Uterus (tissue), 4 donors: ENCODE data around the gene TAF1B. TPM values are rescaled to one million over a fixed set of nuclear protein-coding genes. Genes with fewer than 3 reads are reported as not detected.
"Not testable (repeated sequence)": the region's sequence is repeated elsewhere in the genome, so short reads cannot be mapped to it uniquely, and the experiment has no call there.

Experiments
- DNase-seq, 2 donors: peaks; one replicate each; pipeline ENCODE4 v3.0.0-alpha.2; 2019 to 2020
- H3K27ac ChIP-seq, 2 donors: fragments of 200-600 bp; sonication (generic); 1 replicate in 1 of 2; 2 replicates in 1 of 2; pipeline ENCODE4 v1.5.1; 2016 to 2018
- H3K27me3 ChIP-seq, 2 donors: fragments of 200-600 bp; sonication (generic); one replicate each; pipeline ENCODE4 v1.5.1; 2018 to 2019; ENCODE audit warnings: control low read depth in 1 of 2
- H3K36me3 ChIP-seq, 2 donors: fragments of 200-600 bp; sonication (generic); one replicate each; pipeline ENCODE4 v1.5.1; 2019; ENCODE audit warnings: control low read depth in 1 of 2
- H3K4me1 ChIP-seq, 2 donors: fragments of 200-600 bp; sonication (generic); one replicate each; pipeline ENCODE4 v1.5.1; 2018 to 2019; ENCODE audit warnings: control low read depth in 1 of 2
- H3K4me3 ChIP-seq, 2 donors: fragments of 200-600 bp; sonication (generic); 1 replicate in 1 of 2; 2 replicates in 1 of 2; pipeline ENCODE4 v1.5.1; 2018 to 2019; ENCODE audit warnings: mild to moderate bottlenecking in 1 of 2
- H3K9me3 ChIP-seq, 2 donors: fragments of 200-600 bp; sonication (generic); one replicate each; pipeline ENCODE4 v1.5.1; 2019; ENCODE audit warnings: control low read depth in 1 of 2
- POLR2A ChIP-seq, 2 donors: fragments of 450-650 bp; IDR thresholded peaks; one replicate each; pipeline ENCODE4 v1.6.1; 2016; ENCODE audit warnings: antibody characterized with exemption in 2 of 2, mild to moderate bottlenecking in 1 of 2, moderate library complexity in 1 of 2
- intact Hi-C: fragments of 100-400 bp; cut with DNase I; formaldehyde crosslinking; loops from one replicate; pipeline ENCODE4 v1.15.1; 2023; ENCODE audit warnings: low total_unique reads
- total RNA-seq, 4 donors: library from RNA; depleted of rRNA in 3 of 4; stranded (reverse); fragments of >200 nt in 3 of 4; gene quantifications; one replicate each; pipeline versions ENCODE4 v1.1.0 to v1.2.4, GENCODE V29; 2014 to 2023
- TF ChIP-seq, protein P1 (sequence below), 4 experiments: fragments of 200-600 bp in 2 of 4; fragments of 450-650 bp in 2 of 4; sonication (generic) in 2 of 4; IDR thresholded peaks; one replicate each; pipeline ENCODE4 v1.5.1; 2016 to 2019; ENCODE audit warnings: antibody characterized with exemption in 4 of 4, mild to moderate bottlenecking in 2 of 4, moderate library complexity in 1 of 4
- donor health status: DM: yes; HTN: yes; CAD: no.

TAF1B gene
- total RNA-seq, 4 donors from 2014 or later: 5.1 to 53.6 (median 19.0) TPM

DNA sequence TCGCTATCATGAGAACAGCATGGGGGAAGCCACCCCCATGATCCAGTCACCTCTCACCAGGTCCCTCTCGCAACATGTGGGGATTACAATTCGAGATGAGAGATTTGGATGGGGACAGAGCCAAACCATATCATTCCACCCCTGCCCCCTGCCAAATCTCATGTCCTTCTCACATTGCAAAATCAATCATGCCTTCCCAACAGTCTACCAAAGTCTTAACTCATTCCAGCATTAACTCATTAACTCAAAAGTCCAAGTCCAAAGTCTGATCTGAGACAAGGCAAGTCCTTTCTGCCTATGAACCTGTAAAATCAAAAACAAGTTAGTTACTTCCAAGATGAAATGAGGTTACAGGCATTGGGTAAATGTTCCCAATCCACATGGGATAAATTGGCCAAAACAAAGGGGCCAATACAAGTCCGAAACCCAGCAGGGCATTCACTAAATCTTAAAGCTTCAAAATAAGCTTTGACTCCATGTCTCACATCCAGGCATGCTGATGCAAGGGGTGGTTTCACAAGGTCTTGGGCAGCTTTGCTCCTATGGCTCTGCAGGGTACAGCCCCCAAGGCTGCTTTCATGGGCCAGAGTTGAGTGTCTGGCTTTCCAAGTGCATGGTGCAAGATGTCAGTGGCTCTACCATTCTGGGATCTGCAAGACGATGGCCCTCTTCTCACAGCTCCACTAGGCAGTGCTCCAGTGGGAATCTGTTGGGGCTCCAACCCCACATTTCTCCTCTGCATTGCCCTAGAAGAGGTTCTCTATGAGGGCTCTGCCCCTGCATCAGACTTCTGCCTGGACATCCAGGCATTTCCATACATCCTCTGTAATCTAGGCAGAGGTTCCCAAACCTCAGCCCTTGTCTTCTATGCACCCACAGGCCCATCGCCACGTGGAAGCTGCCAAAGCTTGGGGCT, 14.8 kb downstream of the TAF1B start:
- no peaks in the 10 kb centered on the region for H3K27me3 ChIP-seq
- H3K9me3 ChIP-seq: no peaks in the 10 kb centered on the region
- no peaks in the 10 kb centered on the region for H3K36me3 ChIP-seq
- DNase-seq: no peak
- TF ChIP-seq, protein P1, sequence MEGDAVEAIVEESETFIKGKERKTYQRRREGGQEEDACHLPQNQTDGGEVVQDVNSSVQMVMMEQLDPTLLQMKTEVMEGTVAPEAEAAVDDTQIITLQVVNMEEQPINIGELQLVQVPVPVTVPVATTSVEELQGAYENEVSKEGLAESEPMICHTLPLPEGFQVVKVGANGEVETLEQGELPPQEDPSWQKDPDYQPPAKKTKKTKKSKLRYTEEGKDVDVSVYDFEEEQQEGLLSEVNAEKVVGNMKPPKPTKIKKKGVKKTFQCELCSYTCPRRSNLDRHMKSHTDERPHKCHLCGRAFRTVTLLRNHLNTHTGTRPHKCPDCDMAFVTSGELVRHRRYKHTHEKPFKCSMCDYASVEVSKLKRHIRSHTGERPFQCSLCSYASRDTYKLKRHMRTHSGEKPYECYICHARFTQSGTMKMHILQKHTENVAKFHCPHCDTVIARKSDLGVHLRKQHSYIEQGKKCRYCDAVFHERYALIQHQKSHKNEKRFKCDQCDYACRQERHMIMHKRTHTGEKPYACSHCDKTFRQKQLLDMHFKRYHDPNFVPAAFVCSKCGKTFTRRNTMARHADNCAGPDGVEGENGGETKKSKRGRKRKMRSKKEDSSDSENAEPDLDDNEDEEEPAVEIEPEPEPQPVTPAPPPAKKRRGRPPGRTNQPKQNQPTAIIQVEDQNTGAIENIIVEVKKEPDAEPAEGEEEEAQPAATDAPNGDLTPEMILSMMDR (IDR thresholded peaks at IDR 0.05): no peak
- no peak for TF ChIP-seq POLR2A (IDR thresholded peaks at IDR 0.05)
- no peaks in the 10 kb centered on the region for H3K4me1 ChIP-seq
- H3K4me3 ChIP-seq: no peak overlapping the region
- no peak overlapping the region for H3K27ac ChIP-seq
- intact Hi-C loops: no loop called here

DNA sequence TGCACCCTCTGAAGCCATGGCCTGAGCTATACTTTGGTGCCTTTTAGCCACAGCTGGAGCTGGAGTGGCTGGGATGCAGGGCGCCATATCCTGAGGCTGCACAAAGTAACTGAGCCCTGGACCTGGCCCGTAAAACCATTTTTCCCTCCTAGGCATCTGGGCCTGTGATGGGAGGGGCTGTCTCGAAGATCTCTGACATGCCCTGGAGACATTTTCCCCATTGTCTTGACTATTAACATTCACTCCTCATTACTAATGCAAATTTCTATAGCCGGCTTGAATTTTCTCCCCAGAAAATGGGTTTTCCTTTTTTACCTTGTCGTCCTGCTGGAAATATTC, 15.4 kb downstream of the TAF1B start:
- Histone ChIP-seq H3K27ac (no peak overlapping the region), H3K4me1 (no peaks in the 10 kb centered on the region), H3K9me3 (no peaks in the 10 kb centered on the region), H3K4me3 (no peak overlapping the region), H3K27me3 (no peaks in the 10 kb centered on the region), H3K36me3 (no peaks in the 10 kb centered on the region)
- intact Hi-C loops: no loop called here
- DNase-seq: no peak
- TF ChIP-seq, protein P1 (IDR thresholded peaks at IDR 0.05): no peak
- TF ChIP-seq POLR2A (IDR thresholded peaks at IDR 0.05): no peak

DNA sequence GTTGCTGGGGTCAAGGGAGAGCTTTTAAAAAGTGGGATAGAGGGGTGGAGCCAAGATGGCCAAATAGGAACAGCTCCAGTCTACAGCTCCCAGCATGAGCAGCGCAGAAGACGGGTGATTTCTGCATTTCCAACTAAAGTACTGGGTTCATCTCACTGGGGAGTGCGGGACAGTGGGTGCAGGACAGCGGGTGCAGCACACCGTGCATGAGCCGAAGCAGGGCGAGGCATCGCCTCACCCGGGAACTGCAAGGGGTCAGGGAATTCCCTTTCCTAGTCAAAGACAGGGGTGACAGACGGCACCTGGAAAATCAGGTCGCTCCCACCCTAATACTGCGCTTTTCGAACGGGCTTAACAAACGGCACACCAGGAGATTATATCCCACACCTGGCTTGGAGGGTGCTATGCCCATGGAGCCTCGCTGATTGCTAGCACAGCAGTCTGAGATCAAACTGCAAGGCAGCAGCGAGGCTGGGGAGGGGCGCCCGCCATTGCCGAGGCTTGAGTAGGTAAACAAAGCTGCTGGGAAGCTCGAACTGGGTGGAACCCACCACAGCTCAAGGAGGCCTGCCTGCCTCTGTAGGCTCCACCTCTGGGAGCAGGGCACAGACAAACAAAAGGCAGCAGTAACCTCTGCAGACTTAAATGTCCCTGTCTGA, 17.8 kb downstream of the TAF1B start:
- H3K27me3 ChIP-seq, H3K4me3 ChIP-seq, H3K4me1 ChIP-seq, H3K27ac ChIP-seq, H3K9me3 ChIP-seq, H3K36me3 ChIP-seq, DNase-seq, intact Hi-C loops: not testable (repeated sequence)

DNA sequence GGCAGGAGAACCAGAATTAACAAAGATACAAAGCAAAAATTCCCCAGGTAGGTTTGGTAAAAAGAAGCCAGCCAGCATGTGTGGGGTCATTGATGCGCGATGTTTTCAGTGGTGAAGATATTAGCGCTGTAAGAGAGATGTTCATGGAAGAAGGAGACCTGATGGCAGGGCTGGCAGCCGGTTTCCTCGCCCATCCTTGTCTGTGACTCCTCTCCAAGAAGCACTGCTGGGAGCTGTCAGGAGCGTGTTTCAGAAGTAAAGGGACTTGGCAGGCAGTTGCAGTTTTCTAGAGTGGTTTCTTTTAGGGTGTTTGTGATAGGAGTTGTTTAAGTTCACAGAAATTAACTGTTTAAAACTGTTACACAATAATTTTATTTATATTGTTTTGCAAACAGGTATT, 24.6 kb downstream of the TAF1B start:
- intact Hi-C loops: no loop called here
- H3K36me3 ChIP-seq: no peaks in the 10 kb centered on the region
- H3K27me3 ChIP-seq: no peaks in the 10 kb centered on the region

DNA sequence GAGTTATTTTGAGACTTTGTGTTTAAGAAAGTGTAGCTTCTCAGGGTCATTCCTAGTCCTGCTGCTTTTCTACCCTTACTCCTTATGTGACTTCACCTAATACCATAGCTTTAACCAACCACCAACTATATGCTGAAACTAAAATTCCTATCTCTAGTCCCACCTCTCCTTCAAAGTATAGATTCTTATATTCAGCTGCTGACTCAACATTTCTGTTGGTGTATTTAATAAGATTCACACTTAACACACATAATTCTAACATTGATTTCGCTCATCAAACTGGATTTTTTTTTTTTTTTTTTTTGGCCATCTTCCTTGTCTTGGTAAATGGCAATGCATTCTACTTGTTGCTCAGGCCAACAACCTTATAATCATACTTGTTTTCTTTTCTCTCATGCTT, 30.1 kb downstream of the TAF1B start:
- peaks cover 0 to 2% of the 10 kb centered on the region in 2 donors for H3K36me3 ChIP-seq
- intact Hi-C loops: no loop called here
- H3K9me3 ChIP-seq: no peaks in the 10 kb centered on the region
- no peak overlapping the region for H3K4me3 ChIP-seq
- TF ChIP-seq, protein P1 (IDR thresholded peaks at IDR 0.05): no peak
- TF ChIP-seq POLR2A (IDR thresholded peaks at IDR 0.05): no peak
- no peaks in the 10 kb centered on the region for H3K27me3 ChIP-seq
- no peaks in the 10 kb centered on the region for H3K4me1 ChIP-seq
- no peak for DNase-seq
- no peak overlapping the region for H3K27ac ChIP-seq

More for the DNA sequence above, 24.6 kb downstream of the TAF1B start:
- no peaks in the 10 kb centered on the region for H3K9me3 ChIP-seq
- H3K4me3 ChIP-seq: no peak overlapping the region
- no peak for DNase-seq
- no peak for TF ChIP-seq POLR2A (IDR thresholded peaks at IDR 0.05)
- TF ChIP-seq, protein P1 (IDR thresholded peaks at IDR 0.05): no peak
- H3K4me1 ChIP-seq: no peaks in the 10 kb centered on the region
- H3K27ac ChIP-seq: no peak overlapping the region
